ENCODE results near the gene CUZD1. TPM values are rescaled to one million over a fixed set of nuclear protein-coding genes. Genes with fewer than 3 reads are reported as not detected.

The CUZD1 gene
- total RNA-seq, 2 donors from 2014 or later, result 0.23 to 0.85 TPM

DNA sequence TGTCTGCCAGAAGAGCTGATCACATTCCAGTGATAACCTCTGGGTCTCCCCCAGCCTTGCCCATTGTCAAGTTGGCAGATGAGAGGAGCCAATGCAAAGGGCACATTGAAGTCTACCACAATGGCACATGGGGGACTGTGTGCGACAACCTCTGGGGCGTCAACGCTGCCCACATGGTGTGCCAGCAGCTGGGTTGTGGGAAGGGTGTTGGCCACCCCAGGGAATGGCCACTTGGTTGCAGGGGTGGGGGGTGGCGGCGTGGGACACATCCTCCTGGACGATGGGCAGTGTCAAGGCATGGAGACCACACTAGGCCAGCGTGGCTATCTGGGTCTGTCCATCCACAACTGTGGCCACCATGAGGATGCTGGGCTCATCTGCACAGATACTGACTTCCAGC, 43.4 kb downstream of the CUZD1 start:
- H3K36me3 ChIP-seq, result no peaks in the 10 kb centered on the region
- H3K9me3 ChIP-seq, result no peaks in the 10 kb centered on the region
- no peak overlapping the region for H3K4me3 ChIP-seq
- no peak overlapping the region for H3K27ac ChIP-seq
- no peak for DNase-seq (ENCODE audit: low spot score)
- H3K27me3 ChIP-seq (replicated peaks; ENCODE audit: insufficient read depth), result no peaks in the 10 kb centered on the region
- WGBS, result 99% methylated on average over 7 of the region's 7 CpGs
- intact Hi-C loops (cut with DNase I), result no loop called here
- H3K4me1 ChIP-seq (replicated peaks), result no peaks in the 10 kb centered on the region
- no peak for TF ChIP-seq POLR2AphosphoS5 (IDR thresholded peaks at IDR 0.05)
- TF ChIP-seq POLR2A (IDR thresholded peaks at IDR 0.05), result no peak

DNA sequence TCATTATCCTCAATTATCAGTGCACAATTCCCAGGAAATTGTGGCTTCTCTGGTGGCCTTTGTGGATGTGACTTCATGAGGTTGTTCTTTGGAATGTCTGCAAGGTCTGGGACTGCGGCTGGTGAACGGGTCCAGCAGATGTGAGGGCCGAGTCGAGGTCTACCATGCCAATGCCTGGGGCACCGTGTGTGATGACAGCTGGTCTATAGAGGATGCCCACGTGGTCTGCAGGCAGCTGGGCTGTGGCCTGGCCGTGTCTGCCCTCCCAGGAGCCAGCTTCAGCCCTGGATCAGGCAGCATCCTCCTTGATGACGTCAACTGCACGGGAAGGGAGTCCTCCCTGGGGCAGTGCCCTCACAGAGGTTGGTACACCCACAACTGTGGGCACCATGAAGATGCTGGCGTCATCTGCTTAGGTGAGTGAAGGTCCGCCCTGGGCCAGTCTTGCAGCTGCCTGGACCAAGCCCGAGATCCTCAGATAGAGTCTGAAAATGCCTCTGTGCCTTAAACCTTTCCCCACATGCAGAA, 46.9 kb downstream of the CUZD1 start:
- no peak overlapping the region for H3K27ac ChIP-seq
- intact Hi-C loops (cut with DNase I), result no loop called here
- TF ChIP-seq, protein P1, sequence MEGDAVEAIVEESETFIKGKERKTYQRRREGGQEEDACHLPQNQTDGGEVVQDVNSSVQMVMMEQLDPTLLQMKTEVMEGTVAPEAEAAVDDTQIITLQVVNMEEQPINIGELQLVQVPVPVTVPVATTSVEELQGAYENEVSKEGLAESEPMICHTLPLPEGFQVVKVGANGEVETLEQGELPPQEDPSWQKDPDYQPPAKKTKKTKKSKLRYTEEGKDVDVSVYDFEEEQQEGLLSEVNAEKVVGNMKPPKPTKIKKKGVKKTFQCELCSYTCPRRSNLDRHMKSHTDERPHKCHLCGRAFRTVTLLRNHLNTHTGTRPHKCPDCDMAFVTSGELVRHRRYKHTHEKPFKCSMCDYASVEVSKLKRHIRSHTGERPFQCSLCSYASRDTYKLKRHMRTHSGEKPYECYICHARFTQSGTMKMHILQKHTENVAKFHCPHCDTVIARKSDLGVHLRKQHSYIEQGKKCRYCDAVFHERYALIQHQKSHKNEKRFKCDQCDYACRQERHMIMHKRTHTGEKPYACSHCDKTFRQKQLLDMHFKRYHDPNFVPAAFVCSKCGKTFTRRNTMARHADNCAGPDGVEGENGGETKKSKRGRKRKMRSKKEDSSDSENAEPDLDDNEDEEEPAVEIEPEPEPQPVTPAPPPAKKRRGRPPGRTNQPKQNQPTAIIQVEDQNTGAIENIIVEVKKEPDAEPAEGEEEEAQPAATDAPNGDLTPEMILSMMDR (IDR thresholded peaks at IDR 0.05), result no peak
- no peak for TF ChIP-seq POLR2AphosphoS5 (IDR thresholded peaks at IDR 0.05)
- TF ChIP-seq POLR2A (IDR thresholded peaks at IDR 0.05), result no peak
- H3K36me3 ChIP-seq, result no peaks in the 10 kb centered on the region
- WGBS, result 88% methylated on average over 12 of the region's 12 CpGs
- H3K27me3 ChIP-seq (replicated peaks; ENCODE audit: insufficient read depth), result no peaks in the 10 kb centered on the region
- no peak for DNase-seq (ENCODE audit: low spot score)
- no peaks in the 10 kb centered on the region for H3K4me1 ChIP-seq (replicated peaks)
- H3K9me3 ChIP-seq, result no peaks in the 10 kb centered on the region
- H3K4me3 ChIP-seq, result no peak overlapping the region

DNA sequence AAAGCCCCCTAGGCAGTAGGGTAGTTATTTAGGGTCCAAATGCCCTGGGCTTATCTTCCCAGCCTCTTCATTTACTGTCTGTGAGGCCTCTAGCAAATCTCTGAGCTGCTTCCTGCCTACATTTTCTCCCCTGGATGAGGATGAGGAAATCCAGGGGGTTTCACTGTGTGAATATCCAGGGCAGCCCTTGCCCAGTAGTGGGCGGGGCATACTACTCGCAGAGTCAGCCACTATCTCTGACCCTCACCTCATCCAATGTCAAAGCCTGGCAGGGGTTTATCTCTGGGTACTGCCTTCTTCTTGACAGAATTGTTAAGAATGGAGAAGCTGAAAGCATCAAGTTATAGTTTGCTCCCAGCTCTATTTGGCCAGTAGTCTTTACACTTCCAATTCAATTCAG, 48.9 kb downstream of the CUZD1 start:
- no peaks in the 10 kb centered on the region for H3K9me3 ChIP-seq
- no peak overlapping the region for H3K4me3 ChIP-seq
- DNase-seq (ENCODE audit: low spot score), result no peak
- no peaks in the 10 kb centered on the region for H3K36me3 ChIP-seq
- TF ChIP-seq POLR2A (IDR thresholded peaks at IDR 0.05) (no peak), POLR2AphosphoS5 (IDR thresholded peaks at IDR 0.05) (no peak)
- TF ChIP-seq, protein P1 (IDR thresholded peaks at IDR 0.05), result no peak
- H3K27ac ChIP-seq, result no peak overlapping the region
- 34% methylated on average over 2 of the region's 2 CpGs for WGBS
- intact Hi-C loops (cut with DNase I), result no loop called here
- H3K4me1 ChIP-seq (replicated peaks), result no peaks in the 10 kb centered on the region
- no peaks in the 10 kb centered on the region for H3K27me3 ChIP-seq (replicated peaks; ENCODE audit: insufficient read depth)

GRCh38 chr10:122795924-122796323, 49.7 kb downstream of the CUZD1 start:
- intact Hi-C loops (cut with DNase I), result no loop called here
- Histone ChIP-seq H3K9me3 (no peaks in the 10 kb centered on the region), H3K27ac (no peak overlapping the region), H3K36me3 (no peaks in the 10 kb centered on the region), H3K4me1 (replicated peaks) (no peaks in the 10 kb centered on the region), H3K4me3 (no peak overlapping the region), H3K27me3 (replicated peaks; ENCODE audit: insufficient read depth) (no peaks in the 10 kb centered on the region)
- no peak for TF ChIP-seq POLR2A (IDR thresholded peaks at IDR 0.05)
- no peak for TF ChIP-seq POLR2AphosphoS5 (IDR thresholded peaks at IDR 0.05)
- TF ChIP-seq, protein P1 (IDR thresholded peaks at IDR 0.05), result no peak
- no peak for DNase-seq (ENCODE audit: low spot score)
- 64% methylated on average over 5 of the region's 5 CpGs for WGBS

DNA sequence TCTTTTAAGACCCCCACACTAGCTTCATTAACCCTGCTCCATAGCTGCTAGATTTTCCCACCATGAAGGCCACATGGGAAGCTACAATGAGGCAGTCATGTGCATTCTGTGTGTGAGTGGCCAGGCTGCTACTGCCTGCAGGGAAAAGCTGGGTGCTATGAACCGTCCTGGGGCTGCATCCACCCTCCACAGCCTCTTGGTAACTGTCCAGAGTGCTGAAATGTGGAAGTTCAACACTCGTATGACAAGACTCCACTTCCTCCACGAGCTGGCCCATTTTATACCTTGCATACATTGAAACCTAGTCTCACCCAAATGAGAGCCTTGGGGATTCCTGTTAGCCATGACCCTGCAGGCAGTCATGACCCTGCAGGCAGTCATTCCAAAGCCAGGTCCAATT, 59.4 kb downstream of the CUZD1 start:
- H3K4me1 ChIP-seq (replicated peaks), result no peaks in the 10 kb centered on the region
- 0% methylated on average over 3 of the region's 3 CpGs for WGBS
- H3K36me3 ChIP-seq, result no peaks in the 10 kb centered on the region
- no peaks in the 10 kb centered on the region for H3K9me3 ChIP-seq
- no peak for DNase-seq (ENCODE audit: low spot score)
- H3K27me3 ChIP-seq (replicated peaks; ENCODE audit: insufficient read depth), result peaks cover 3% of the 10 kb centered on the region
- H3K4me3 ChIP-seq, result no peak overlapping the region
- TF ChIP-seq POLR2A (IDR thresholded peaks at IDR 0.05) (no peak), POLR2AphosphoS5 (IDR thresholded peaks at IDR 0.05) (no peak)
- TF ChIP-seq, protein P1 (IDR thresholded peaks at IDR 0.05), result no peak
- intact Hi-C loops (cut with DNase I), result no loop called here
- H3K27ac ChIP-seq, result no peak overlapping the region
